ENCODE measurements around the gene BLOC1S4.
A peak's percentile ranks its signal among the peaks of the same experiment; 100 is the strongest.

The BLOC1S4 gene

DNA sequence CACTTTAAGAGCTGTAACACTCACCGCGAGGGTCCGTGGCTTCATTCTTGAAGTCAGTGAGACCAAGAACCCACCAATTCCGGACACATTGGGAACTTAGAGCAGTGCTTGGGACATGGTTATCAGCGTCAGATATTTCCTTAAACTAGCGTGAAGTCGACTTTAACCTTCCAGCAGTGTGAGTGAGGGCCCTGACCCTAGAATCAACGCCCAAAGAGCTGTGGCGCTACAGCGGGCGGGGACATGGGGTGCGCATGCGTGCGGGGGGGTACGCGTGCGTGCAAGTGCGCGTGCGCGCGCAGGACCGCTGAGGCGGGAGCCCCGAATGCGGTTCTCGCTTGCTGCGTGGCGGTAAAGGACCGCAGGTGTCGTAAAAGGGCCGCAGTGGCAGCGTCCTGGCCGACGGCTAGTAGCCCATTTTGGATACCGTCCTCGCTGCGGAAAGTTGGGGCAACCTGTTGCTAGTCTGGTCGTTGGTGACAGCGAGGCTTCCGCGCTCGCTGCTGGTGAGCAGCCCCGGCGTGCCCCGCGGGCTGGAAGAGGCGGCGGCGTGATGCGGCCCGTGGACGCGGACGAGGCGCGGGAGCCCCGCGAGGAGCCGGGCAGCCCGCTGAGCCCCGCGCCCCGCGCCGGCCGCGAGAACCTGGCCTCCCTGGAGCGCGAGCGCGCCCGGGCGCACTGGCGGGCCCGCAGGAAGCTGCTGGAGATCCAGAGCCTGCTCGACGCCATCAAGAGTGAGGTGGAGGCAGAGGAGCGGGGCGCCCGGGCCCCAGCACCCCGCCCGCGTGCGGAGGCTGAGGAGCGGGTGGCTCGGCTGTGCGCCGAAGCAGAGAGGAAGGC is 42.1 kb upstream of the BLOC1S4 start:
- H3K9me3 Mint-ChIP-seq = peaks cover 5% of the 10 kb centered on the region
- H3K4me1 Mint-ChIP-seq = peaks cover 40% of the 10 kb centered on the region
- TF ChIP-seq, protein P1, sequence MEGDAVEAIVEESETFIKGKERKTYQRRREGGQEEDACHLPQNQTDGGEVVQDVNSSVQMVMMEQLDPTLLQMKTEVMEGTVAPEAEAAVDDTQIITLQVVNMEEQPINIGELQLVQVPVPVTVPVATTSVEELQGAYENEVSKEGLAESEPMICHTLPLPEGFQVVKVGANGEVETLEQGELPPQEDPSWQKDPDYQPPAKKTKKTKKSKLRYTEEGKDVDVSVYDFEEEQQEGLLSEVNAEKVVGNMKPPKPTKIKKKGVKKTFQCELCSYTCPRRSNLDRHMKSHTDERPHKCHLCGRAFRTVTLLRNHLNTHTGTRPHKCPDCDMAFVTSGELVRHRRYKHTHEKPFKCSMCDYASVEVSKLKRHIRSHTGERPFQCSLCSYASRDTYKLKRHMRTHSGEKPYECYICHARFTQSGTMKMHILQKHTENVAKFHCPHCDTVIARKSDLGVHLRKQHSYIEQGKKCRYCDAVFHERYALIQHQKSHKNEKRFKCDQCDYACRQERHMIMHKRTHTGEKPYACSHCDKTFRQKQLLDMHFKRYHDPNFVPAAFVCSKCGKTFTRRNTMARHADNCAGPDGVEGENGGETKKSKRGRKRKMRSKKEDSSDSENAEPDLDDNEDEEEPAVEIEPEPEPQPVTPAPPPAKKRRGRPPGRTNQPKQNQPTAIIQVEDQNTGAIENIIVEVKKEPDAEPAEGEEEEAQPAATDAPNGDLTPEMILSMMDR (IDR thresholded peaks at IDR 0.05; ENCODE audit: unreplicated experiment in 3 of 3) = no peak
- no peaks in the 10 kb centered on the region for H3K27me3 Mint-ChIP-seq (ENCODE audit: low read depth)
- peaks cover 49% of the 10 kb centered on the region for H3K36me3 Mint-ChIP-seq (ENCODE audit: low read depth)
- H3K27ac Mint-ChIP-seq = peak overlapping the region; percentile 96 to 98 (median 97)
- H3K4me3 Mint-ChIP-seq = peak overlapping the region; percentile 93 to 98 (median 97)

DNA sequence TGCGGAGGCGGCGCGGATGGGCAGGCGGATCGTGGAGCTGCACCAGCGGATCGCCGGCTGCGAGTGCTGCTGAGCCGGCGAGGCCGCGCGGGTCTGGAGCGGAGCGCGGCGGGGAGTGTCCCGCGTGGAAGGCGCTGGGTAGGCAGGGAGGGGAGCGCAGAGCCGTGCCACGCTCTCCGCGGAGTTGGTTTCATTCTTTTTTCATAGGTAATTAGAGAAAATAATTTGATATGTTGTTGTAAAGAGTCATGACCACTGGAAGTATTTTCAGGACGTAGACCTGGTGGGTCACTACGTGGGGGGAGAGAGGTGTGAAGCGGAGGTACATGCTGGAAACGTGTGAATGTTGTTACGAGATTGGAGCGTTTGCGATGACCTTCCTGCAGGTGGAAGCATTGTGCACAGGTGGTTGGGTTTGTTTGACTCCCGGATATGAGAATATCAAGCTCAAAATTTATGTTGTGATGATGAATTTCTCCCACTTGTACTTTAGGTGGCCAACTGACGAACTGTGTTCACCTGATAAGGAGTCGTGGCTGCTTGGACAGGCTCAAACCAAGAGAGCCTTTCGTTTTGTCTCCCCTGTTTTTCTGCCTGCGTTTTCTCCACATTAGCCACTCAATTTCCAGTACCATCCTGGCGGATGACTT is 41.3 kb upstream of the BLOC1S4 start:
- Mint-ChIP-seq H3K27me3 (ENCODE audit: low read depth) (no peaks in the 10 kb centered on the region), H3K4me1 (peaks cover 40% of the 10 kb centered on the region), H3K9me3 (peaks cover 5% of the 10 kb centered on the region), H3K4me3 (peak overlapping the region; percentile 93 to 98 (median 97)), H3K27ac (peak overlapping the region; percentile 78 to 98 (median 88)), H3K36me3 (ENCODE audit: low read depth) (peaks cover 48% of the 10 kb centered on the region)
- TF ChIP-seq, protein P1 (IDR thresholded peaks at IDR 0.05; ENCODE audit: unreplicated experiment in 3 of 3) = peak; percentile 29 to 37 (median 35)

DNA sequence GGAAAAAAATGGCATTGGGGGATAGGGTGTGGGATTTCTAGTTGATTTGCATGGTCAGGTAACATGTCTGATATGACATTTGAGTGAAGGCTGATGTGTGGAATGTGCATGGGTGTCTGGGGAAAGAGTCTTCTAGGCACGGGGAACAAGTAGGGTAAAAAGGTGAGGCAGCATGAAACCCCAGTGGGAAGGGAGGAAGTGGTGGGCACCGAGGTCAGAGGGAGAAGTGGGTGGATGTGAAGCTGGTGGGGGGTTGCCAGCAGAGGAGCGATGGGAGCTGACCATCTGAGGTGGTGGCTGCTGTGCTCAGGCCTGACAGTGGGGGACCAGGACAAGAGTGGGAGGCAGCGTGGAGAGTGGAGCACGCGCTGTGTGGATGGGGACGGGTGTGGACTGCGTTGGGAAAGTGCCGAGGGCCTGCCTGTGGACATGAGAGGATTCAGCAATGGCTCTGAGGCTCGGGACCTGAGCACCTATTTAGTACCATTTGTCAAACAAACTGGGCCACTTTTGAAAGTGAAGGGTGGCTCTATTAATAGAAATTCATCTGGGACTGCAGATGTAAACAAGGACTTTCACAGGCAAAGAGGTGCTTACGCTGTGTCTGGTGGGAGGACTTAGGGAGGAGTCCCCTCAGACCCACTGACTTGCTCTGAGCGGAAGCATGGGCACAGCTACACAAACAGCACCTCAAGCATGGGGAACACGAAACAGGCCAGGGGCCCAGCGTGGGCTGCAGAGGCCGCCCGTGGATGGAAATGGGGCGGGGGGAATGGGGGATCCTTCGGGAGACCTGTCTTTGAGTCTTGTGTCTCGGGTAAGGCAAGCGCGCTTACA is 39.0 kb upstream of the BLOC1S4 start:
- Mint-ChIP-seq H3K27me3 (ENCODE audit: low read depth) (no peaks in the 10 kb centered on the region), H3K4me1 (peaks cover 40% of the 10 kb centered on the region), H3K4me3 (peak overlapping the region; percentile 93 to 98 (median 97)), H3K27ac (peak overlapping the region in 1 of 3 experiments; percentile 2), H3K36me3 (ENCODE audit: low read depth) (peaks cover 50% of the 10 kb centered on the region), H3K9me3 (no peaks in the 10 kb centered on the region)
- TF ChIP-seq, protein P1 (IDR thresholded peaks at IDR 0.05; ENCODE audit: unreplicated experiment in 3 of 3) = no peak

DNA sequence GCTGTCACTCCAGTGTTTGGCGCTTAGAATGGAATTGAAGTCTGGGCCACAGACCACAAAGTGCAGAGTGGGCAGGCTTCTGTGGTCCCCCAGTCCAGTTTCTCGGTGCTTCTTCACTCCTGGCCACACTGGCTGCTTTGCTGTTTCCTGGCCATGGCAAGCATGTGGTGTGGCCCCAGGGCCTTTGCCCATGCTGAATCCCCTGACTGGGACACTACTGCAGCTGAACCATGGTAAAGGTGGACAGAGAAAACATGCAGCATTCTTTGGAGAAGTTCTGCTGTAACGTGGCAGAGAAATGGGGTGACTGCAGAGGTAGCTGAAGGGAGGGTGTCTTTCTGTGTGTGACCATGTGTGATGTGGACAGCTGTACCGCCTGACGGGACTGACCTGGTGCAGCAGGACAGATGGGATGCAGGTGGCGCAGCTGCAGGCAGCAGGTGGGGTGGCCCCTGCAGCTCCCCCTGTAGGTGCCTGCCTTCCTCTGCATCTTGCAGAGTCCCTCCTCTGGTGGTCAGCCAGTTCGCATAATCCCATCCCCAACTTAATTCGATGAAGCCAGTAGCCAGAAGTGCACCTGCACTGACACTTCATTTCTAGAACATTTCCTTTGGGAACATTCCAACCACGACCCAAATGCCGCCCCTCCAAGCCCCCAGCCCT is 35.5 kb upstream of the BLOC1S4 start:
- Mint-ChIP-seq H3K4me3 (no peak overlapping the region), H3K27ac (no peak overlapping the region), H3K9me3 (no peaks in the 10 kb centered on the region), H3K36me3 (ENCODE audit: low read depth) (peaks cover 44% of the 10 kb centered on the region), H3K27me3 (ENCODE audit: low read depth) (no peaks in the 10 kb centered on the region), H3K4me1 (peaks cover 22% of the 10 kb centered on the region)
- TF ChIP-seq, protein P1 (IDR thresholded peaks at IDR 0.05; ENCODE audit: unreplicated experiment in 3 of 3) = no peak

DNA sequence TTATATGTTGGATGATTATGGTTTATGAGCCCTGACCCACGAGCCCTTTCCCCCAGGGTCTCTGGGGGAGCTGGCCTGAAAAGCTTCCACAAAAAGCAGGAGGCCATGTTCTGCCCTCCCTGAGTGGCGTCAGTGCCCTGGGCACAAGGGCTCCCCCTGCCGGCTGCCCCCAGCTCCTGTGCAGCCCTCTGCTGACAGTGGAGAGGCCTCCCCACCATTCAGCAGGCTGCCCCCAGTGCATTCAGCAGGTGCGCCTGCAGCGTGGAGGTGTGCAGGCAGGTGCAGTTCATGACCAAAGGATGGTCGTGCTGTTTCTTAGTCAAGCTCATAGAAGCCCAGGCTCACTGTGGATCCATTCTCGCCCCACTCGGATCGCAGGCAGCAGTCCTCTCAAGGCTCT is 34.8 kb upstream of the BLOC1S4 start:
- Mint-ChIP-seq H3K36me3 (ENCODE audit: low read depth) (peaks cover 39% of the 10 kb centered on the region), H3K4me3 (no peak overlapping the region), H3K9me3 (no peaks in the 10 kb centered on the region), H3K4me1 (peaks cover 15% of the 10 kb centered on the region), H3K27me3 (ENCODE audit: low read depth) (peaks cover 4% of the 10 kb centered on the region), H3K27ac (no peak overlapping the region)
- TF ChIP-seq, protein P1 (IDR thresholded peaks at IDR 0.05; ENCODE audit: unreplicated experiment in 3 of 3) = no peak
